CD4-positive, alpha-beta T cell treated with Interferon gamma for 1 hour (primary cell): Measurements from ENCODE around the gene NRCAM.
"Not testable (repeated sequence)": the region's sequence is repeated elsewhere in the genome, so short reads cannot be mapped to it uniquely, and the experiment has no call there.

Source experiments
- DNase-seq: peaks from one replicate; pipeline ENCODE4 v3.0.0-alpha.2; 2020

Gene NRCAM

DNA sequence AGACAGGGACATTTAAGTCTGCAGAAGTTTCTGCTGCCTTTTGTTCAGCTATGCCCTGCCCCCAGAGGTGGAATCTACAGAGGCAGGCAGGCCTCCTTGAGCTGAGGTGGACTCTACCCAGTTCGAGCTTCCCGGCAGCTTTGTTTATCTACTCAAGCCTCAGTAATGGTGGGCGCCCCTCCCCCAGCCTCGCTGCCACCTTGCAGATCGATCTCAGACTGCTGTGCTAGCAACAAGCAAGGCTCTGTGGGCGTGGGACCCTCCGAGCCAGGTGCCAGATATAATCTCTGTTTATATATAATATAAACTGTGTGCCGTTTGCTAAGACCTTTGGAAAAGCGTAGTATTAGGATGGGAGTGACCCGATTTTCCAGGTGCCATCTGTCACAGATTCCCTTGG lies 63.1 kb downstream of the NRCAM start:
- DNase-seq, result not testable (repeated sequence)

DNA sequence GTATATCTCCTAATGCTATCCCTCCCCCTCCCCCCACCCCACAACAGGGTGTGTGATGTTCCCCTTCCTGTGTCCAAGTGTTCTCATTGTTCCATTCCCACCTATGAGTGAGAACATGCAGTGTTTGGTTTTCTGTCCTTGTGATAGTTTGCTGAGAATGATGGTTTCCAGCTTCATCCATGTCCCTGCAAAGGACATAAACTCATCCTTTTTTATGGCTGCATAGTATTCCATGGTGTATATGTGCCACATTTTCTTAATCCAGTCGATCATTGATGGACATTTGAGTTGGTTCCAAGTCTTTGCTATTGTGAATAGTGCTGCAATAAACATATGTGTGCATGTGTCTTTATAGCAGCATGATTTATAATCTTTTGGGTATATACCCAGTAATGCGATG lies 68.5 kb downstream of the NRCAM start:
- not testable (repeated sequence) for DNase-seq

DNA sequence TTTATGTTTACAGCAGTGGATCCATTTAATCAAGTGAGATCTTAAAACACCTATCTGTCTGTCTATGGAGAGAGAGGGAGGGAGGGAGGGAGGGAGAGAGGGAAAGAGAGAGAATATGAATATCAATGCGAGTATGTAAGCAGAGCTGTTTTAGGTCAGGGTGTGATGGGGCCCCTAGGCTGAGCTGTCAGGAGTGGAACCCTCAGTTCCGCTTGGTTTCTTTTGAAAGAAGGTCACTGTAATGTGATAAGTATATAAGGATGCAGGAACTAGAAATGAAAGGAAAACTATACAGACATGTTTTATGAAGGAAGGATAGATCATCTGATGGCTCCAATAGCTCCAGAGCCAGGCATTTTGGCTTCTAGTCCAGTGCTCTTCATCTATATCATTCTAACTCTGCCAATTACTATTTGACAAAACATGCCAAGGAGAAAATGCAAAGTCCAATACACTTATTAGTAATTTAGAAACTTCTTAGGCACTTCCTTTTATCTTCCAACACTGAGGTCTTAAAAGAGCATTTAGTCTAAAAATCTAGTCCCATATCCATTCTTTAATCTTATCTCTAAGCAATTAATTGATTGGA lies 70.3 kb downstream of the NRCAM start:
- no peak for DNase-seq

DNA sequence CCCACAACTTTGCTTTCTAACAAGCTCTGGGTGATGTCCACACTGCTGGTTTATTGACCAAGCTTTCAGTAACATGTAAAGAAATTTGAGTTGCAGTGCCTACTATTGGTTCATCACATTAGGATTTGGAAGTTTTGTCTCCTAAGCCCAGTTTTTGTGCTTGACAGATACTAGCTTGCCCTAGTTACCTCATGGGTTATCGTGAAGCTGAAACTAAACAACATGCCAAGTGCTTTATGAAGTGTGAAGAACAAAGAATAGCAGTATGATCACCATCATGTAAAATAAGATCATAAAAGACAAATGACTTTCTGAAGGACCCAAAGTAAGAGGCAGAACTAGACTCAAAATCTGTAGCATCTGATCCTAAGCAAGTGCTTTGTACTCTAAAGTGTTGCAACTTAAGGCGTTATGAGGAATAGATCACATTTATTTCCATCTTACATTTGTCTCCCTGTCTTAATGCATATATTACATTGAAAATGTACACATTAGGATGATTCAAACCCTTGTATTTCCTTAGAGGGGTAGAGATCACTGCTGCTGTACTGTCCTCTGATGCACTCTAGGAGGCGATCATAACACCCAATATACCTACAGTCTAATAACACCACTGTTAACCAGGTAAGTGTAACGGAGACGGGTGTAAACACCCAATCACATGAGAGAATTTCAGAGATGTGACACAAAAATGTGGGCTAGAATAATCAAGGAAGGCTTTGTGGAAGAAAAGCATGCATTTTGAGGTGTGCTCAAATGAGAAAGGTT lies 71.3 kb downstream of the NRCAM start:
- no peak for DNase-seq

DNA sequence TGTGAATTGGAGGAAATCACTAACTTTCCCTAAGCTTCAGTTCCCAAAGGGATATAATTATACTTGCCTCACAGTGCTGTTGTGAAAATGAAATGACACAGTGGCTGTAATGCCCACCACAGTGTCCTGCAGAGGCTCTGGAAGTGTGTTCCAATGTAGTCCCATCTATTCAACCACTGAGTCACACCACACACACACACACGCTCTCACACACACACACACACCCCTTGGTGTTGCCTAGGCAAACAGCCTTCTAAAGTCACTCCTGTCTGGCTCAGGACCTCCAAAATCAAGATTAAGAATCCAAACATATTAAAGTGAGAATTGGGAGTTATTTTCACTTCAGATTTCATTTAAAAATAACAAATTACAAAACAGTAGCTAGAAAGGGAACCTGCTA lies 73.3 kb downstream of the NRCAM start:
- no peak for DNase-seq

DNA sequence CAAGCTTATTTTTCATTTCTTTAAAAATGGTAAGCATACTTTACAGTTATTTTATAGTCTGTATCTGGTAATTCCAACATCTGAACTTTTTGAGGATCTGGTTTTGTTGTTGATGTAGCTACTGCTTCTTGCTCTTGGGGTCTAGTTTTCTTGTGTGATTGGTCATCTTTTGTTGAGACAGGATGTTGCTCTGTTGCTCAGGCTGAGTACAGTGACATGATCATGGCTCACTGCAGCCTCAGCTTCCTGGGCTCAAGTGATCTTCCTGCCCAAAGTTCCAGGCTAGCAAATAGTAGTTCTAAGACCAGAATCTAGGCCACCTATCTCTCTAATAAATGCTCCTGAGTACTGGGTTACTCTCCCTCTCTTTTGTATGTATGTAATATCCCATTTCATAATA lies 75.7 kb downstream of the NRCAM start:
- DNase-seq, result no peak

DNA sequence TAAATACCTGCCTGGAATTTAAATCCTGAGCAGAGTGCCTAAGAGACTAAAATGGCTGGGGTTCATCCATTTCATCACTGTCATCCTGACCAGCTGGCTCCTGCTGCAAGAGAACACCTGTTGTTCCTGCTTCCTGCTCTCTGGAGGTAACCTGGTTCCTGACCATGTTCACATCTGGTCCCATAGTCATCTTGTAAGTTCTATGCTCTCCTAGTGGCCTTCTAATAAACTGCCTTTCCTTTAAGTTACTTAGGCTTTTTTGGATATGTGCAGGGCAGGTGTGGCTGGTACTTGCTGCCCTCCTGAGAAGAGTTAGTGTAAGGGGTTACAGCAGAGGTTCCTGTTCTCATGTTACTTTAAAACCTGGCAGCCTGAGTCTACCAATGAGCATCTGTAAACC lies 80.0 kb downstream of the NRCAM start:
- no peak for DNase-seq

DNA sequence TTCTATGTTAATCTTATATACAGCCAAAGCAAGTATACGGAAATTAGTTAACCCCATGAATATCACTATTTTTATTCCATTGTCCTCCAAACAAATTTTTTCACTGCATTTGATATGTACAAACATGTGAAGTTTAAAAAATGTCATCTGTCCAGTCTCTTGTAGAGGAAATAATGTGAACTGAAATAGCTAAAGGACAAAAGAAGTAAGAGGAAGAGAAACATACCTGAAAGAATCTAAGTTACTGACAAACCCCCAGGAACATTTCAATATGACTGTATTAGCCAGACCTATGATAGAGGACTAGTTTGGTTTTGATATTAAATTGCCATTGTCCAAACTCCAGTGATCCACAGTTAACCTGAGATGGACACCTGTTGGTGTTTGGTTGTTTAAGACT lies 80.6 kb downstream of the NRCAM start:
- DNase-seq, result no peak

DNA sequence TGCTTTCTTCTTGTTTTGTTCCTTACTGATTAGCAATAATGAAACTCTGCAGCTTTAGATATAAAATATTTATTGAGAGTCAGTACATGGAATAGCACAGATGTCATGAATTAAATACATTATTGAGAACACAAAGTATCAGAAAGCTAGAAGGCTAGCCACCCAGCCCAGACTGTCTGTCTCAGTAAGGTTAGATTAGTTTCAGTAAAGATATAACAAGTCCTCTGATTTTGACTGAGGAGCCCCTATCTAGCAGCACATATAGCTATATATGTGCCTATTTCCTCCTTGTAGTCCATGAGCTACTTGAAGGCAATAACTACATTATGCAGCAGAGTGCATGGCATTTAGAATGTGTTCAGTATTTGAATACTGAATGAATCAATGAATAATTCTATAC lies 81.3 kb downstream of the NRCAM start:
- DNase-seq, result no peak

DNA sequence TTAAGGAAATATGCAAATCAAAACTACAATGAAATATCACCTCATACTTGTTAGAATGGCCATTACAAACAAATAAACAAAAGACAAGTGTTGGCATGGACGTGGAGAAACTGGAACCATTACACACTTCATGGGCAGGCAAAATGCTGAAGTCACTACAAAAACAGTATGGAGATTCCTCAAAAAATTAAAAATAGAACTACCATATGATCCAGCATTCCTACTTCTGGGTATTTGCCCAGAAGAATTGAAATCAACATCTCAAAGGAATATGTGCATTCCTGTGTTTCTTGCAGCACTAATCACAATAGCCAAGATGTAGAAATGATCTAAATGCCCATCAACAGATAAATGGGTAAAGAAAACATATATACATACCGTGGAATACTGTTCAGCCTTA lies 83.6 kb downstream of the NRCAM start:
- DNase-seq, result no peak

DNA sequence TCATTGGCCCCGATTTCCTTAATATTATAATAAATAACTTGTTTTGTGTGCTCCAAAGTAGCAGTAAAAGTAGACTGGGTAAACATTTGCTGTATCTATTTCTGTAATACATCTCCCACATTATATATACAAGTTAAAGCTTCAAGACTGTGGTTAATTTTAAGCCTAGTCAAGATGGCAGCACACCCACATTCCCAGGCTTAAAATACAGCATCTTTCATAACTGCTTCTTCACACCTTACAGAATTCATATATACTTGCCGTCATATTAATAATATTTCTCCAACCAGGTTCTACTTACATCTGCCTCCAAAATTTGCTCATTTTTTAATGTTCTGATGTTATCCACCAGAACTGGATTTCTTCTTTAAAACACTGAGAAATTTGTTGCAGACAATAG lies 85.6 kb downstream of the NRCAM start:
- no peak for DNase-seq

DNA sequence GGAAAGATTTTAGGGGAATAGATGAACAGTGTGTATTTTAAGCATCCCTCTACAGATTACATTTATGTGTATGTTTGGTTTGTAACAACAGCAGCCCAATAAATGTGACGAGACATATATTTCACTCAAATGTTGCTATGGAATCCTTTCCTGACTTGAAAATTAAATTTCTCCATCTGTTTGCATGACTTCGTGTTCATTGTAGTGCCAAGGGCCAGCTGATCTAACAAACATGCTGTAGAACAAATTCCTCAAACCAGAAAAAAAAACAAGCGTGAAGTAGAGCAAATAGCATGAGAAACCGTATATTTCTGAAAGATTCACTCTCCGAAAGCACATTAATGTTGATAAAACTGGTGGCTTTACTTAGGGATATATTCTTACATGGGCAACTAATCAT lies 87.8 kb downstream of the NRCAM start:
- no peak for DNase-seq

DNA sequence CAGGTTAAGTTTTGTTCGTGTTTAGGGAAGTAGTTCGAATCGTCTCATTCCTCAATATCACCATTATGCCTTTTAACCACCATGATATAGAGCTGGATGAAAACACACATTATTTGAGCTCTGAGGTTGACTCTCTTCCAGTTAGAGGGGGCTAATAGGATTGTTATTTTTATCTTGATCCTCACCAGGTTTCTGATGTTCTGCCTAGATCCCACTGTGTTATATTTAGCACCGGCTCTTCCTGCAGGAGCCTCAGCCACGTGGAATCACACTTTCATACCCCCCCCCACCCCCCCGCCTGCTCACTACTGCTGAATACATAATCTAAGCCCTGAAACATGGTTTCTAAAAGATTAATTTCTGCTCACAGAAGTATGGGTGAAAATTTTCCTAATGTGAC lies 88.3 kb downstream of the NRCAM start:
- no peak for DNase-seq

DNA sequence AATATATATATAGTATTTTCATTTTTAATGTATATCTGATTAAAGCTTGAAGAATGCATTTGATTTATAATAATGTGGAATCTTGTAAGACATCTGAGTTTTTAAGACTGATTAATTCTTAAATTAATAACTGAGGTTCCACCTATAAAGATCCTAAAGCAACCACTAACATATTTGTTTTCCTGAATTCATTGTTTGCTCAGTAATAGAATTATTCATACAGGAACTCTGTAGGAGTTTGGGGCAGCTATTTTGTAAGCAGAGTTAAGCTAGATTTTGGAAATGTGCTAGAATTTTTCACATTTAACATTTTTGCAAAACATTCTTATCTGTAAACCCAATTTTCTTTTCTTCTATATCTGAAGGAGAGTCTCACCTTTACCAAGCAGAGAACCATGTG lies 88.9 kb downstream of the NRCAM start:
- DNase-seq, result no peak

DNA sequence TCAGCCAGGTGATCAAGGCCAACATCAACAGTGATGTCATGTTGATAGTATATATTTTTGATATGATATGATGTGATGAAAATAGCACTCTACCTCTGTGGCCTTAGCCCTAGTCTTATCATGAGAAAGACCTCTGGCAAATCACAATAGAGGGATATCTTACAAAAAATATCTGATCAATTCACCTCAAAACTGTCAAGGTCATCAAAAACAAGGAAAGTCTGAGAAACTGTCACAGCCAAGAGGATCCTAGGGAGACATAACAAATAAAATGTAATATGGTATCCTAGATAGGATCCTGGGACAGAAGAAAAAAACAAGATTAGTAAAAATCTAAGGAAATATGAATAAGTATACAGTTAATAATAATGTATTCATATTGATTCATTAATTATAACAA lies 92.6 kb downstream of the NRCAM start:
- no peak for DNase-seq

DNA sequence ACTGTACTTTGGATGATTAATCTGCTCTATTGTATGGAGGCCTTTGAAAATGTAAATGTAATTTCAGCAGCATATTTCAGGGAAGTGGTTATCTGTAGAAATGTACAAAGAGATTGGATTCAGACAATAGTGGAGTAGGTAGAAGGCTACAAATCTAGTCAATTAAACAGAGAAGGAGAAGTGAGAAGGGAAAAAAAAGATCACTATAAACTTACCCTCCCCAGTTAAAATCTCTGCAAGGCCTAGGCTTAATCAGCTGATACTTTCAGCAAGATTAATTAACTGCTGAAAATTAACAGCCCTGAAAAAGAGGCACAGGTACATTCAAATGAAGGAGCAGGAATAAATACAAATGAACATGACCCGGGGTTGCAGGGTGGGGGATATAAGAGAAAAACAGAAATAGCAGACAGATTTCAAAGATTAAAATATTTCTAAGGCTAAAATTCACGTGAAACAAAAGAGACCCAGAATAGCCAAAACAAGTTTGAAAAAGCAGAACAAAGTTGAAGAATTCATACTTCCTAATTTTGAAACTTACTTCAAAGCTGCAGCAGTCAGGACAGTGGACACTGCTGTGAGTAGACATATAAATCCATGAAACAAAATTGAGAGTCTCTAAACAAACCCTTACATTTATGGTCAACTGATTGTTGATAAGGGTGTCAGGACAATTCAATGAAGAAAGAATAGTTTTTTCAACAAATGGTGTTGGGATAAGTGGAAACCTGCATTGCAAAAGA lies 96.0 kb downstream of the NRCAM start:
- DNase-seq, result no peak

DNA sequence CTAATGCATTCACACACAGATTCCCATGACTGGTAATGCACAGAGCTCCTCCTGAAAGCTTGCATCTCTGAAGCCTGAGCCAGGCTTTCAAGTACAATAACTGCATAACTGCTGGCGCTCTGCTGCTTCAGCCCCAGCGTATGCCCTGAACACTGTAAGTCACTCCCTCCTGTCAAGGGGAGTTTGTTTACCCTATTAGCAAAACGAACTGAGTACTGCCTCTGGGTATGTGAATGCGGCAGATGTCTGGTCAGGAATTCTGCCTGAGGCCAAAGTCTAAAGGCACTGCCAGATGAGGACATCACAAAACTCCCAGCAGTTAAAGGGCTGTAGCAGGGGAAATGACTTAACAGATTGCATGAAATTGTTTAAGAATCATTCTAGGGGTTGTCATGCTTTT lies 97.7 kb downstream of the NRCAM start:
- no peak for DNase-seq

DNA sequence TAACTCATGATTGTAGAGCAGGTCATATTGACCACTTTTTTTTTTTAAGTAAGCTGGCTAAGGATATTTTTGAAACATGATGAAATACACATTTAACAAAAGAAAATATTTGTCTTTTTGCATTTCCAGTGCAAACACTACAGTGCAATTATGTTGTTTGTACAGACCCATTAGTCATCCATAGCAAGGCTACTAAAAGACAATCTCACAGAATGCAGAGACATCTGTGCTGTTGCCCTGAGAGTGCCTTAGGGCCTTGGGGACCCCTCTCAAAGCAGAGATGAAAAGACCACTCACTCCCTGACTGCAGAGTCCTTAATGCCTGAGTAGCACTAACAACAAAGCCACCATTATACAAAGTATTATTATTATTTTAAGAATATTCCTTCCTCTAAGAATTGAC lies 104.5 kb downstream of the NRCAM start:
- no peak for DNase-seq

DNA sequence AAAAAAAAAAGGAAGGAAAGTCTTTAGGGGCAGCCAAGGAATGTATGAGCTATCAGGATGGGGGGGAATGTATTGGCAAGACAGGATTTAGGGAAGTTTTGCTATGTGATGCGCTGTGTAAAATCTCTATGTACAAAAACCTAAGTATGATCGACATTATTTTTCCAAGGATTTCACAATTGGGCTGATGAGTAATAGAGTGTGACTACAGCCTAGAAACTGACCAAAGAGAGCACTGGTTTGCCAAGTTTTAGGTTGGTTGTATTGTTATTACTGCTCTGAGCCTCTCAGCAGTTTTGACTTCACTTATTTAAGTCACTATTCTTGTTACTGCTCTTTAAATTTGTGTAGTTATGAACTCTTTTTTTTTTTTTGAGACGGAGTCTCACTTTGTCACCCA lies 107.3 kb downstream of the NRCAM start:
- DNase-seq, result no peak

DNA sequence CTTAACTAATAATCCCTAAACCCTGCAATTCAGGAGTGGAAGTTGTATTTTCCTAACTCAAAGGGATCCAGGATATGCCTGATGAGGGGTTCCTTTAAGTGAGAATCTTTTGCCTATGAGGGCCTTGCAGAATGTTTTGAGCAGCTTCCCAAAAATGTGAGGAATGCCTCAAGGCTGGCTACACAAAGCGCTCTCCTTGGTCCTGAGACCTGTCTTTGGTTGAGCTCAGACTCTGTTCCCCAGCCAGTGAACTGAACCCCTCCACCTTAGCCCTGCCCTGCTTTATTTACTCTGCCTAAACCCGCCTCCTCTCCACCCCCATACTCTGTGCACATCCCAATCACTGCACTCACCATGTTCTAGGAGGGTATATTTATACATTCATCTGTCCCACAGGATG lies 108.6 kb downstream of the NRCAM start:
- DNase-seq, result no peak

DNA sequence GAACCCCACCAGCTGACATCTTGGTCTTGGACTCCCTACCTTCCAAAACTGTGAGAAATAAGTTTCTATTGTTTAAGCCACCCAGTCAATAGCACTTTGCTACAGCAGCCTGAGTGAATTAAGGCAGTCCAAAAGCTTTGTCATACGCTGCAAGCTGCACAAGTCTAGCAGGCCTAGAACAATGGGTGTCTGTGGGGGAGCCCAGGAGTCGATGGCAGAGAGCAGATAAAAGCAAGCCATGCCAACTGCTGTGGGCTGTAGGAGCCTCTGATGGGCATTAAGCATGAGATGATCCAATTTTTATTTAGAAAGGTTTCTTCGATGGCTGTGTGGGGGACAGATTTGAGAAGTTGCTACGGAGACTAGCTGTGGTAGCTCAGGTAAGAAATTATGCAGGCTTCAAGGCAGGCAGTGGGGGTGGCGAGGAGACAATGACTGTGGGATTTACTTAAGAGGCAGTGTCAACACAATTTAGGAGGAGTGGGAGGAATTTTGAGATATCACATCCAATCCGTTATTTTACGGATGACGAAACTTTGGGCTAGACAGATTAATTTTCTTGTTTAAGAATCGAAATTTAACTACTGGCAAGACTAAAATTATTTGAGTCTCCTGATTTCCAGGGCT lies 110.4 kb downstream of the NRCAM start:
- DNase-seq, result no peak

DNA sequence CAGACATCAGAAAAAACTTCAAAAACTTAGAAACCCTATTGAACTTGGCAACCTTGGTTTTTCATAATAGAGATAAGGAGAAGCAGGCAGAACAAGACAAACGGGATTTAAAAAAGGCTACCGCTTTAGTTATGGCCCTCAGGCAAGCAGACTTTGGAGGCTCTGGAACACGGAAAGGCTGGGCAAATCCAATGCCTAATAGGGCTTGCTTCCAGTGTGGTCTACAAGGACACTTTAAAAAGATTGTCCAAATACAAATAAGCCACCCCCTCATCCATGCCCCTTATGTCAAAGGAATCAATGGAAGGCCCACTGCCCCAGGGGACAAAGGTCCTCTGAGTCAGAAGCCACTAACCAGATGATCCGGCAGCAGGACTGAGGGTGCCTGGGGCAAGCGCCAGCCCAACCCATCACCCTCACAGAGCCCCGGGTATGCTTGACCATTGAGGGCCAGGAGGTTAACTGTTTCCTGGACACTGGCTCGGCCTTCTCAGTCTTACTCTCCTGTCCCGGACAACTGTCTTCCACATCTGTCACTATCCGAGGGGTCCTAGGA lies 115.3 kb downstream of the NRCAM start:
- DNase-seq, result no peak

DNA sequence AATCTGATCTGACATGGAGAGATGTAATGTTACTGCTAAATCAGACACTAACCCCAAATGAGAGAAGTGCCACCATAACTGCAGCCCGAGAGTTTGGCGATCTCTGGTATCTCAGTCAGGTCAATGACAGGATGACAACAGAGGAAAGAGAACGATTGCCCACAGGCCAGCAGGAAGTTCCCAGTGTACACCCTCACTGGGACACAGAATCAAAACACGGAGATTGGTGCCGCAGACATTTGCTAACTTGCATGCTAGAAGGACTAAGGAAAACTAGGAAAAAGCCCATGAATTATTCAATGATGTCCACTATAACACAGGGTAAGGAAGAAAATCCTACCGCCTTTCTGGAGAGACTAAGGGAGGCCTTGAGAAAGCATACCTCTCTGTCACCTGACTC lies 115.8 kb downstream of the NRCAM start:
- not testable (repeated sequence) for DNase-seq
